Fibroblast of lung (primary cell): ENCODE data around the gene UBE2V1.

Source experiments
- CTCF ChIP-seq, 2 donors: IDR thresholded peaks in 1 of 2; conservative IDR thresholded peaks in 1 of 2; 1 replicate in 1 of 2; 2 replicates in 1 of 2; pipeline ENCODE4 v1.5.1; 2011 to 2012; ENCODE audit warnings: low read length in 2 of 2, control low read depth in 1 of 2, inconsistent platforms in 1 of 2, low read depth in 1 of 2, mild to moderate bottlenecking in 1 of 2
- EZH2 ChIP-seq: IDR thresholded peaks from 2 replicates; pipeline ENCODE4 v1.5.1; 2012; ENCODE audit warnings: low read length, control low read depth, mild to moderate bottlenecking; ENCODE audit errors: missing control alignments

- TF ChIP-seq CTCF (conservative IDR thresholded peaks at IDR 0.05 in 1 of 2, IDR thresholded peaks at IDR 0.05 in 1 of 2; ENCODE audit: low read depth in 1 of 2, low read length in 2 of 2) (no peak), EZH2 (no peak)
Measured at GRCh38 chr20:50052550-50053361, 60.2 kb downstream of the UBE2V1 start.
